T-cell (primary cell): ENCODE measurements around the gene L3HYPDH. TPM values are rescaled to one million over a fixed set of nuclear protein-coding genes. Genes with fewer than 3 reads are reported as not detected.
"Not testable (repeated sequence)": the region's sequence is repeated elsewhere in the genome, so short reads cannot be mapped to it uniquely, and the experiment has no call there.

Source experiments
- ATAC-seq, 4 experiments: fragments of 200-7000 bp in 3 of 4; fragments of 150-1000 bp in 1 of 4; cut with Tn5 transposase; replicated peaks in 1 of 4; 1 replicate in 3 of 4; 2 replicates in 1 of 4; pipeline ENCODE4 v1.10.0; 2021; ENCODE audit warnings: moderate library complexity in 3 of 4, mild to moderate bottlenecking in 2 of 4, moderate number of reproducible peaks in 1 of 4
- CTCF ChIA-PET, 2 donors: fragments of 300-600 bp; sonication (Branson Sonifier 250); formaldehyde crosslinking; loops; one replicate each; lab custom pipeline; 2022; ENCODE audit warnings: antibody characterized with exemption in 2 of 2; lab: Charles Lee
- POLR2A ChIA-PET, 2 donors: fragments of 300-600 bp; sonication (Branson Sonifier 250); formaldehyde crosslinking; loops; one replicate each; lab custom pipeline; 2022; ENCODE audit warnings: antibody characterized with exemption in 2 of 2; lab: Charles Lee
- DNase-seq, 35 experiments: peaks; one replicate each; pipeline versions ENCODE4 v3.0.0 to v3.0.0-alpha.2; 2013 to 2023
- H3K27ac ChIP-seq: one replicate; pipeline ENCODE4 v1.5.1; 2013; ENCODE audit warnings: low read length
- H3K27me3 ChIP-seq, 2 experiments: replicated peaks in 1 of 2; 1 replicate in 1 of 2; 2 replicates in 1 of 2; pipeline versions ENCODE4 v1.6.1 to v1.7.0; 2013; ENCODE audit warnings: low read length in 1 of 2, mixed read lengths in 1 of 2; ENCODE audit not compliant: control insufficient read depth in 2 of 2, insufficient read depth in 2 of 2; ENCODE audit errors: extremely low read depth in 1 of 2
- H3K36me3 ChIP-seq, 2 donors: 1 replicate in 1 of 2; 2 replicates in 1 of 2; pipeline versions ENCODE4 v1.6.1 to v1.7.0; 2013; ENCODE audit warnings: low read length in 1 of 2; ENCODE audit not compliant: control insufficient read depth in 2 of 2, insufficient read depth in 1 of 2; ENCODE audit errors: extremely low read depth in 1 of 2
- H3K4me1 ChIP-seq, 2 experiments: 1 replicate in 1 of 2; 2 replicates in 1 of 2; pipeline versions ENCODE4 v1.6.1 to v1.7.0; 2013; ENCODE audit warnings: low read length in 2 of 2, mixed read lengths in 1 of 2; ENCODE audit not compliant: insufficient read depth in 2 of 2, control insufficient read depth in 1 of 2; ENCODE audit errors: extremely low read depth in 1 of 2
- H3K4me3 ChIP-seq, 2 donors: 1 replicate in 1 of 2; 2 replicates in 1 of 2; pipeline versions ENCODE4 v1.5.1 to v1.7.0; 2013; ENCODE audit warnings: mild to moderate bottlenecking in 2 of 2, low read length in 1 of 2, moderate library complexity in 1 of 2; ENCODE audit not compliant: control insufficient read depth in 1 of 2; ENCODE audit errors: extremely low read depth in 1 of 2
- H3K9me3 ChIP-seq: 2 replicates; pipeline ENCODE4 v1.7.0; 2013
- H3K27ac Mint-ChIP-seq, 2 donors: one replicate each; pipeline ENCODE4 v1.8.0; 2020 to 2021; ENCODE audit warnings: mild to moderate bottlenecking in 2 of 2, mixed read lengths in 2 of 2
- H3K27me3 Mint-ChIP-seq, 2 donors: one replicate each; pipeline ENCODE4 v1.8.0; 2021 to 2022; ENCODE audit warnings: mixed read lengths in 2 of 2
- H3K36me3 Mint-ChIP-seq: one replicate; pipeline ENCODE4 v1.8.0; 2021; ENCODE audit warnings: mixed read lengths
- H3K4me1 Mint-ChIP-seq, 3 donors: one replicate each; pipeline ENCODE4 v1.8.0; 2020 to 2022; ENCODE audit warnings: mixed read lengths in 3 of 3, mild to moderate bottlenecking in 1 of 3
- H3K4me3 Mint-ChIP-seq, 3 donors: one replicate each; pipeline ENCODE4 v1.8.0; 2020 to 2022; ENCODE audit warnings: mild to moderate bottlenecking in 3 of 3, mixed read lengths in 3 of 3, moderate library complexity in 3 of 3
- H3K9me3 Mint-ChIP-seq, 3 donors: one replicate each; pipeline ENCODE4 v1.8.0; 2020 to 2022; ENCODE audit warnings: mixed read lengths in 3 of 3
- WGBS: methylation state at CpG from one replicate; pipeline ENCODE4 v1.1.5; 2013; ENCODE audit warnings: missing lambda C conversion rate; ENCODE audit not compliant: insufficient coverage; 5-methylcytosine and 5-hydroxymethylcytosine counted together
- total RNA-seq, 35 experiments: library from RNA in 6 of 35; stranded (reverse) in 6 of 35; fragments of 120-200 nt in 1 of 35; gene quantifications; one replicate each; pipeline versions ENCODE4 v1.2.1 to v1.2.4 and lab custom pipeline; 2013 to 2026

Gene L3HYPDH
- total RNA-seq, 5 donors from 2014 or later (not counting 1 experiment from before 2014, with no cell fraction given) = 19.5 to 53.6 (median 40.5) TPM

GRCh38 chr14:59458486-59458885 lies 25.7 kb downstream of the L3HYPDH start:
- Mint-ChIP-seq H3K27ac (no peak overlapping the region), H3K4me1 (peaks cover 0 to 2% (median 2%) of the 10 kb centered on the region in 3 donors), H3K4me3 (no peak overlapping the region), H3K27me3 (peaks cover 8% of the 10 kb centered on the region in 2 donors), H3K36me3 (peaks cover 47% of the 10 kb centered on the region), H3K9me3 (peaks cover 0 to 8% (median 0%) of the 10 kb centered on the region in 3 donors)
- CTCF ChIA-PET = interaction anchor here in 1 of 2 donors (0.6 to 0.9 kb wide), 3 partner anchors 11 to 1209 kb away, joined by 3 to 7 read pairs (median 3); partner anchors contain the start of genes JKAMP and L3HYPDH
- ATAC-seq (no peak), DNase-seq (no peak)
- peaks cover 0 to under 1% of the 10 kb centered on the region in 2 experiments for H3K4me1 ChIP-seq
- no peaks in the 10 kb centered on the region for H3K9me3 ChIP-seq
- no peak overlapping the region for H3K4me3 ChIP-seq
- no peaks in the 10 kb centered on the region for H3K36me3 ChIP-seq
- H3K27me3 ChIP-seq = peaks cover 0 to 3% of the 10 kb centered on the region in 2 experiments
- WGBS = no CpG with 5 or more reads among the region's 2 CpGs
- POLR2A ChIA-PET = no interaction called here
- no peak overlapping the region for H3K27ac ChIP-seq

- ATAC-seq (no peak), DNase-seq (no peak)
- CTCF ChIA-PET = no interaction called here
- Histone ChIP-seq H3K4me3 (no peak overlapping the region), H3K27me3 (no peaks in the 10 kb centered on the region), H3K4me1 (no peaks in the 10 kb centered on the region), H3K36me3 (no peaks in the 10 kb centered on the region), H3K27ac (no peak overlapping the region), H3K9me3 (no peaks in the 10 kb centered on the region)
- Mint-ChIP-seq H3K9me3 (peaks cover 0 to 8% (median 0%) of the 10 kb centered on the region in 3 donors), H3K27me3 (peaks cover 4 to 5% of the 10 kb centered on the region in 2 donors), H3K27ac (no peak overlapping the region), H3K4me1 (no peaks in the 10 kb centered on the region), H3K4me3 (no peak overlapping the region), H3K36me3 (peaks cover 44% of the 10 kb centered on the region)
- WGBS = no CpG with 5 or more reads among the region's 1 CpG
- POLR2A ChIA-PET = no interaction called here
These were observed 28.8 kb downstream of the L3HYPDH start for GRCh38 chr14:59455411-59455810.

DNA sequence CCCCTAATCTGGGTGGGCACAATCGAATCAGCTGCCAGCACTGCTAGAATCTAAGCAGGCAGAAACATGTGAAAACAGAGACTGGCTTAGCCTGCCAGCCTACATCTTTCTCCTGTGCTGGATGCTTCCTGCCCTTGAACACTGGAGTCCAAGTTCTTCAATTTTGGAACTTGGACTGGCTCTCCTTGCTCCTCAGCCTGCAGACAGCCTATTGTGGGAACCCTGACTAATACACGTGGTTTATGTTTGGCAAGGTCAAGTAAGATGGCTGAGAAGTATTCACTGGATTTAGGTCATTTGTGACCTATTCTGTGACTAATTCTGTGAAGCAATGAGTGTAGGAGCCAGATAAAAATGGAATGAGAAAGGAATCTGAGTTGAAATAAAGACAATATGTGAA lies 30.1 kb downstream of the L3HYPDH start:
- WGBS = 42% methylated on average over 2 of the region's 2 CpGs
- no peaks in the 10 kb centered on the region for H3K27me3 Mint-ChIP-seq
- Histone ChIP-seq H3K4me3 (no peak overlapping the region), H3K36me3 (no peaks in the 10 kb centered on the region), H3K27ac (no peak overlapping the region), H3K27me3 (no peaks in the 10 kb centered on the region), H3K9me3 (no peaks in the 10 kb centered on the region), H3K4me1 (no peaks in the 10 kb centered on the region)
- no peak for ATAC-seq
- H3K27ac Mint-ChIP-seq = no peak overlapping the region
- peaks cover 35% of the 10 kb centered on the region for H3K36me3 Mint-ChIP-seq
- DNase-seq = no peak
- no peaks in the 10 kb centered on the region for H3K4me1 Mint-ChIP-seq
- H3K4me3 Mint-ChIP-seq = no peak overlapping the region
- POLR2A ChIA-PET = no interaction called here
- CTCF ChIA-PET = no interaction called here
- peaks cover 0 to 8% (median 0%) of the 10 kb centered on the region in 3 donors for H3K9me3 Mint-ChIP-seq

- H3K4me1 Mint-ChIP-seq = no peaks in the 10 kb centered on the region
- WGBS = no CpG with 5 or more reads among the region's 1 CpG
- H3K27me3 ChIP-seq = no peaks in the 10 kb centered on the region
- H3K4me3 Mint-ChIP-seq = no peak overlapping the region
- no peak overlapping the region for H3K27ac ChIP-seq
- H3K27me3 Mint-ChIP-seq = no peaks in the 10 kb centered on the region
- POLR2A ChIA-PET = no interaction called here
- no peaks in the 10 kb centered on the region for H3K9me3 ChIP-seq
- DNase-seq (no peak), ATAC-seq (no peak)
- no peaks in the 10 kb centered on the region for H3K36me3 ChIP-seq
- peaks cover 0 to 3% (median 0%) of the 10 kb centered on the region in 3 donors for H3K9me3 Mint-ChIP-seq
- CTCF ChIA-PET = interaction anchor here in 1 of 2 donors (1.0 kb wide), 1 partner anchor 395 kb away, joined by 3 read pairs; no protein-coding TSS in a partner anchor
- H3K36me3 Mint-ChIP-seq = peaks cover 20% of the 10 kb centered on the region
- no peak overlapping the region for H3K27ac Mint-ChIP-seq
- no peak overlapping the region for H3K4me3 ChIP-seq
- no peaks in the 10 kb centered on the region for H3K4me1 ChIP-seq
These were observed 32.4 kb downstream of the L3HYPDH start for GRCh38 chr14:59451849-59452248.

DNA sequence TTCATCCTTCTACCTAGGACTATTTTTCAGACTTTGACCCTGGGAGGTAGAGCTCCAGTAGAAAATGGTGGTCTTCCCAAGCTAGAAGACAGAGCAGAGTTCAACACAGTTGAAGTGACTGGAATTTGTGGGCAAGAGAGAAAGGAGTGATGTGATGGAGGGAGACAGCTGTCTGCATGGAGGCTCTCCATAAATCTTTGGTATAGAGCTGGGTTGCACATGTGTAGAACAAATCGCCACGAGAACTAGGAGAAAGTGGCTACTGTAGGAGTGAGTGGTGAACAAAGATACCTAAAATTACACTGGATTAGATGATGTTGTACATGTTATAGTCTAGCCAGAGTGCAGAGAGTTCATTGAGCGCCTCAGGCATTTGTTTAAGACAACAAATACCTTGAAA lies 33.5 kb downstream of the L3HYPDH start:
- peaks cover 12% of the 10 kb centered on the region for H3K36me3 Mint-ChIP-seq
- Histone ChIP-seq H3K27me3 (no peaks in the 10 kb centered on the region), H3K9me3 (no peaks in the 10 kb centered on the region), H3K4me3 (no peak overlapping the region), H3K27ac (no peak overlapping the region), H3K36me3 (no peaks in the 10 kb centered on the region), H3K4me1 (no peaks in the 10 kb centered on the region)
- no peak overlapping the region for H3K4me3 Mint-ChIP-seq
- ATAC-seq (no peak), DNase-seq (no peak)
- ChIA-PET CTCF (no interaction called here), POLR2A (no interaction called here)
- WGBS = no CpG with 5 or more reads among the region's 3 CpGs
- no peaks in the 10 kb centered on the region for H3K27me3 Mint-ChIP-seq
- no peaks in the 10 kb centered on the region for H3K4me1 Mint-ChIP-seq
- H3K27ac Mint-ChIP-seq = no peak overlapping the region
- no peaks in the 10 kb centered on the region for H3K9me3 Mint-ChIP-seq

DNA sequence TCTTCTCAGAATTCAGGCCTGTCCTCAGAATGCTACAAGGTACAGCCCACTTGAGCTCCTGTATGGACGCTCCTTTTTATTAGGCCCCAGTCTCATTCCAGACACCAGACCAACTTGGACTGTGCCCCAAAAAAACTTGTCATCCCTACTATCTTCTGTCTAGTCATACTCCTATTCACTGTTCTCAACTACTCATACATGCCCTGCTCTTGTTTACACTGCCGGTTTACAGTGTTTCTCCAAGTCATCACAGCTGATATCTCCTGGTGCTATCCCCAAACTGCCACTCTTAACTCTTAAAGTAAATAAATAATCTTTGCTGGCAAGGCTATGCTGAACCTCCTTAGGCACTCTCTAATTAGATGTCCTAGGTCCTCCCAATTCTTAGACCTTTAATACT lies 35.5 kb downstream of the L3HYPDH start:
- H3K27ac ChIP-seq, H3K4me1 Mint-ChIP-seq, H3K4me3 Mint-ChIP-seq, CTCF ChIA-PET, H3K27me3 ChIP-seq, POLR2A ChIA-PET, DNase-seq, H3K27ac Mint-ChIP-seq, H3K4me1 ChIP-seq, H3K9me3 Mint-ChIP-seq, H3K9me3 ChIP-seq, H3K36me3 Mint-ChIP-seq, H3K36me3 ChIP-seq, H3K27me3 Mint-ChIP-seq, ATAC-seq, H3K4me3 ChIP-seq: not testable (repeated sequence)
- no CpG with 5 or more reads among the region's 2 CpGs for WGBS
